Stimulated activated CD8-positive, alpha-beta memory T cell treated with anti-CD3 and anti-CD28 coated beads, Interleukin-2, amount 100 ng/mL, for 1 hour (primary cell): ENCODE results near the gene PBX3.

ENCODE experiments used
- DNase-seq, 2 donors: peaks; one replicate each; pipeline ENCODE4 v3.0.0-alpha.2; 2020; ENCODE audit warnings: low read depth in 2 of 2

The PBX3 gene

GRCh38 chr9:125996791-125997190, 249.6 kb downstream of the PBX3 start:
- no peak for DNase-seq

- no peak for DNase-seq
Measured at GRCh38 chr9:125997196-125997823, 250.1 kb downstream of the PBX3 start.

GRCh38 chr9:125998837-125999503, 251.8 kb downstream of the PBX3 start:
- DNase-seq: no peak

GRCh38 chr9:125999504-125999881, 252.3 kb downstream of the PBX3 start:
- DNase-seq: no peak

GRCh38 chr9:126000256-126000655, 253.1 kb downstream of the PBX3 start:
- DNase-seq: no peak

- DNase-seq: no peak
Measured at GRCh38 chr9:126000731-126001580, 253.8 kb downstream of the PBX3 start.

- no peak for DNase-seq
Measured at GRCh38 chr9:126001581-126002225, 254.5 kb downstream of the PBX3 start.

- no peak for DNase-seq
Measured at GRCh38 chr9:126002476-126003350, 255.5 kb downstream of the PBX3 start.

- DNase-seq: no peak
Measured at GRCh38 chr9:126009047-126009446, 261.9 kb downstream of the PBX3 start.

- DNase-seq: no peak
Measured at GRCh38 chr9:126014726-126015125, 267.6 kb downstream of the PBX3 start.

- no peak for DNase-seq
Measured at GRCh38 chr9:126015424-126015823, 268.3 kb downstream of the PBX3 start.

- no peak for DNase-seq
Measured at GRCh38 chr9:126016579-126017290, 269.6 kb downstream of the PBX3 start.
